Measurements from ENCODE around the gene FAM149A.

Gene FAM149A

DNA sequence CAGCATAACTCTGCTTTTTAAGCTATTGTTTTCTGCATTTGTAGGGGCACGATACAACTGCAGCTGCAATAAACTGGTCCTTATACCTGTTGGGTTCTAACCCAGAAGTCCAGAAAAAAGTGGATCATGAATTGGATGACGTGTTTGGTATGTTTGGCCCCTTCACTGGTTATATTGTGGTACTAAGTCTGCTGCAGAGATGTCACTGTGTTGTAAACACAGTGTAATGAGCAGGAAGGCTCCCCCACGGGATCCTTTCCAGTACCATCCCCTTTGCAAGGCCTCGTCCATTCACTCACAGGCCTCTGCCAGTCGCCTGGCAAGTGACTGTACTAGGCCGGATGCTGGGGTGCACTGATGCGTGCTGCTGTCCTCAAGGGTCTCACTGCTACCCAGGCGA lies 100.7 kb downstream of the FAM149A start:
- no peak for DNase-seq

DNA sequence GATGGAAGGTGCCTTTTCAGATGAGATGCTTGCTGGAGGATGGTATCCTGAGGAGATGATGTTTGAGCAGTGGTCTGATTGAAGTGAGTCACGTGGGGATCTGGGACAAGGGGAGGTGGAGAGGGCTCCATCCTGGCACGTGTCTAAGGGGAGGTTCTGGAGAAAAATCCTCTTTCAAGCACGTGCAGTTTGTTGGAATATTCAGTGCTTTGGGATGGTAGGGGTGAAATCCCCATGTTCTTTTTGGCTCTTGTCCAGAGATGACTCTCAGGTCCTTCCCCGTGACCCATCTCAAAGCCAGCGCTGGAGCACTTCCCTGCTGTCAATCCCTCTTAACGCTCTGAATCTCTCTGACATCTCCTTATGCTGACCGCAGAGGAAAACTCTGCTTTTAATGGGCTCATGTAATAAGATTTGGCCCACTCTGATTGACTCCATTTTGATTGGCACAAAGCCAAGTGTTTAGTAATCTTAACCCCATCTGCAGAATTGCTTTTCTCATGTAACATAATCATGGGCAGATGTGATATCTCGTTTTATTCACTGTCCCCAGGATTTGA lies 112.0 kb downstream of the FAM149A start:
- DNase-seq, result no peak

DNA sequence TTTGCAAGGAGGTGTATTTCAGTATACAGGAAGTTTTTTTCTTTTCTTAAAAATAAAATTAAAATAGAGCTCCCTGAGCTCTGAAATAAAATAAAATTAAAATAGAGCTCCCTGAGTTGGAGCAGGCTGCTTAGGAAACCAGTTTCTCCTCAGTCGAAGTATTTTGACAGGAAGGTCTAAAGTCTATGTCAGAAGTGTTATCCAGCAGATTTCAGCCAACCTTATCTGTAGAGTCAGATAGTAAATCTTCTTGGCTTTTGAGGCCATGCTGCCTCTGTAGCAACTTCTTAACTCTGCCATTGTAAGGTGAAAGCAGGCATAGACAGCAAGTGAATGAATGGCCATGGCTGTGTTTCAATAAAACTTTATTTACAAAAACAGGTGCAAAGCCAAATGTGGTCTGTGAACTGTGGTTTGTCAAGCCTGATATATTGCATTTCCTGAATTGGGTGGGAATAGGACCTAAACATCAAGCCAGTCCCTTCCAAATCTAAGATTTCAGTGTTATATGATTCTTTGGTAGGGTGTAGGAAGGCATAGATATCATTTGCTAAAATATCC lies 113.3 kb downstream of the FAM149A start:
- no peak for DNase-seq

DNA sequence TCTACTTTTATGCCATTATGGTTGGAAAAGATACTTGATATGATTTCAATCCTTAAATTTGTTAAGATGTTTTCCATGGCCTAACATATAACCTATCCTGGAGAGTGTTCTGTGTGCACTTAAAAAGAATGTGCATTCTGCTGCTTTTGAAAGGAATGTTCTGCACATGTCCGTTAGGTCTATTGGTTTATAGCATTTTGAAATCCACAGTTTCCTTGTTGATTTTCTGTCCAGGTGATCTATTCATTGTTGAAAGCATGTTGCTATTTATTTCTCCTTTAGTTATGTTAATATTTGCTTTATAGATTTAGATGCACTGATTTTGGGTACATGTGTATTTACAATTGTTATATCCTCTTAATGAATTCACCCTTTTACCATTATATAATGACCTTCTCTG lies 117.1 kb downstream of the FAM149A start:
- no peak for DNase-seq
